Activated T-helper 1 cell treated with anti-CD3 and anti-CD28 coated beads, Interleukin-12 subunit alpha, Interleukin-12 subunit beta, Interleukin-2, Interleukin-4 antibody, amounts not matched to agents 30 ng/mL and 10 ng/mL and 1 ng/mL, durations not matched to agents 14 hours and 24 hours and 36 hours (primary cell): ENCODE data around the gene APBB3. TPM values are rescaled to one million over a fixed set of nuclear protein-coding genes. Genes with fewer than 3 reads are reported as not detected.

Experiments
- DNase-seq: peaks from one replicate; pipeline ENCODE4 v3.0.0; 2021; ENCODE audit warnings: low spot score
- H3K27ac Mint-ChIP-seq: one replicate; pipeline ENCODE4 v1.8.0; 2021; ENCODE audit warnings: mild to moderate bottlenecking, mixed read lengths
- H3K27me3 Mint-ChIP-seq: one replicate; pipeline ENCODE4 v1.8.0; 2022; ENCODE audit warnings: mild to moderate bottlenecking, moderate library complexity, mixed read lengths; ENCODE audit not compliant: insufficient read depth
- H3K36me3 Mint-ChIP-seq: one replicate; pipeline ENCODE4 v1.8.0; 2021; ENCODE audit warnings: low read depth, mixed read lengths
- H3K4me1 Mint-ChIP-seq: one replicate; pipeline ENCODE4 v1.8.0; 2021; ENCODE audit warnings: low read depth, mixed read lengths
- H3K4me3 Mint-ChIP-seq: one replicate; pipeline ENCODE4 v1.8.0; 2021; ENCODE audit warnings: mild to moderate bottlenecking, moderate library complexity, mixed read lengths
- H3K9me3 Mint-ChIP-seq: one replicate; pipeline ENCODE4 v1.8.0; 2021; ENCODE audit warnings: mixed read lengths
- intact Hi-C: fragments of 100-400 bp; cut with micrococcal nuclease; formaldehyde crosslinking; loops from one replicate; pipeline ENCODE4 v1.15.1; 2024
- total RNA-seq: library from RNA; stranded (reverse); gene quantifications from 2 replicates; pipeline ENCODE4 v1.2.3, GENCODE V29; 2022

Gene APBB3
- total RNA-seq, 1 donor from 2014 or later = 17.2 TPM

- Mint-ChIP-seq H3K4me3 (no peak overlapping the region), H3K4me1 (peaks cover 43% of the 10 kb centered on the region), H3K27ac (peak overlapping the region; percentile 82), H3K27me3 (no peaks in the 10 kb centered on the region), H3K36me3 (peaks cover 28% of the 10 kb centered on the region), H3K9me3 (no peaks in the 10 kb centered on the region)
- DNase-seq = no peak
- intact Hi-C loops = no loop called here
Measured at GRCh38 chr5:140570058-140570457, 5.7 kb upstream of the APBB3 start.

GRCh38 chr5:140569197-140569596 is 4.8 kb upstream of the APBB3 start:
- intact Hi-C loops = loop anchor here (10.0 kb wide), 1 partner anchor 1046 kb away; the partner anchor contains the start of gene DIAPH1
- Mint-ChIP-seq H3K4me3 (peak overlapping the region; percentile 73), H3K27me3 (no peaks in the 10 kb centered on the region), H3K4me1 (peaks cover 48% of the 10 kb centered on the region), H3K9me3 (no peaks in the 10 kb centered on the region), H3K27ac (peak overlapping the region; percentile 90), H3K36me3 (peaks cover 30% of the 10 kb centered on the region)
- DNase-seq = no peak

- Mint-ChIP-seq H3K27ac (peak overlapping the region; percentile 90), H3K4me3 (peak overlapping the region; percentile 73), H3K9me3 (no peaks in the 10 kb centered on the region), H3K36me3 (peaks cover 30% of the 10 kb centered on the region), H3K4me1 (peaks cover 54% of the 10 kb centered on the region), H3K27me3 (no peaks in the 10 kb centered on the region)
- no peak for DNase-seq
- intact Hi-C loops = loop anchor here (10.0 kb wide), 1 partner anchor 1046 kb away; the partner anchor contains the start of gene DIAPH1
Measured at GRCh38 chr5:140568443-140569063, 4.2 kb upstream of the APBB3 start.

- Mint-ChIP-seq H3K4me1 (peaks cover 60% of the 10 kb centered on the region), H3K36me3 (peaks cover 30% of the 10 kb centered on the region), H3K9me3 (no peaks in the 10 kb centered on the region), H3K27ac (no peak overlapping the region), H3K27me3 (no peaks in the 10 kb centered on the region), H3K4me3 (no peak overlapping the region)
- intact Hi-C loops = loop anchor here (10.0 kb wide), 1 partner anchor 1047 kb away; the partner anchor contains the start of gene DIAPH1
- DNase-seq = no peak
Measured at GRCh38 chr5:140567871-140568270, 3.5 kb upstream of the APBB3 start.

- Mint-ChIP-seq H3K27ac (peak overlapping the region; percentile 26), H3K9me3 (no peaks in the 10 kb centered on the region), H3K4me3 (peak overlapping the region; percentile 46), H3K27me3 (no peaks in the 10 kb centered on the region), H3K36me3 (peaks cover 30% of the 10 kb centered on the region), H3K4me1 (peaks cover 65% of the 10 kb centered on the region)
- DNase-seq = no peak
- intact Hi-C loops = loop anchor here (10.0 kb wide), 1 partner anchor 1048 kb away; the partner anchor contains the start of gene DIAPH1
Measured at GRCh38 chr5:140567136-140567818, 2.9 kb upstream of the APBB3 start.

GRCh38 chr5:140566665-140567064 is 2.3 kb upstream of the APBB3 start:
- H3K4me3 Mint-ChIP-seq = peak overlapping the region; percentile 46
- H3K27ac Mint-ChIP-seq = peak overlapping the region; percentile 26
- peaks cover 65% of the 10 kb centered on the region for H3K4me1 Mint-ChIP-seq
- H3K36me3 Mint-ChIP-seq = peaks cover 30% of the 10 kb centered on the region
- no peaks in the 10 kb centered on the region for H3K9me3 Mint-ChIP-seq
- no peaks in the 10 kb centered on the region for H3K27me3 Mint-ChIP-seq
- intact Hi-C loops = loop anchor here (10.0 kb wide), 1 partner anchor 1048 kb away; the partner anchor contains the start of gene DIAPH1
- no peak for DNase-seq

GRCh38 chr5:140565780-140566095 is 1.3 kb upstream of the APBB3 start:
- Mint-ChIP-seq H3K9me3 (no peaks in the 10 kb centered on the region), H3K27ac (peak overlapping the region; percentile 96), H3K27me3 (no peaks in the 10 kb centered on the region), H3K4me1 (peaks cover 65% of the 10 kb centered on the region), H3K36me3 (peaks cover 33% of the 10 kb centered on the region), H3K4me3 (peak overlapping the region; percentile 95)
- DNase-seq = no peak
- intact Hi-C loops = loop anchor here (1.0 to 10.0 kb wide), 4 partner anchors 8 to 1049 kb away; partner anchors contain the start of genes DIAPH1, PFDN1, SRA1 and ZMAT2

- Mint-ChIP-seq H3K27ac (peak overlapping the region; percentile 96), H3K9me3 (no peaks in the 10 kb centered on the region), H3K27me3 (no peaks in the 10 kb centered on the region), H3K4me1 (peaks cover 62% of the 10 kb centered on the region), H3K36me3 (peaks cover 33% of the 10 kb centered on the region), H3K4me3 (peak overlapping the region; percentile 95)
- intact Hi-C loops = loop anchor here (1.0 to 10.0 kb wide), 4 partner anchors 8 to 1050 kb away; partner anchors contain the start of genes DIAPH1, PFDN1, SRA1 and ZMAT2
- no peak for DNase-seq
Measured at GRCh38 chr5:140565024-140565779, 804 bp upstream of the APBB3 start.

GRCh38 chr5:140563596-140563995 is 802 bp downstream of the APBB3 start:
- Mint-ChIP-seq H3K36me3 (peaks cover 27% of the 10 kb centered on the region), H3K4me3 (peak overlapping the region; percentile 95), H3K27ac (peak overlapping the region; percentile 79), H3K27me3 (no peaks in the 10 kb centered on the region), H3K9me3 (no peaks in the 10 kb centered on the region), H3K4me1 (peaks cover 46% of the 10 kb centered on the region)
- DNase-seq = no peak
- intact Hi-C loops = loop anchor here (10.0 kb wide), 1 partner anchor 1051 kb away; the partner anchor contains the start of gene DIAPH1

- H3K4me1 Mint-ChIP-seq = peaks cover 46% of the 10 kb centered on the region
- intact Hi-C loops = loop anchor here (10.0 kb wide), 1 partner anchor 1053 kb away; the partner anchor contains the start of gene DIAPH1
- no peak for DNase-seq
- peaks cover 20% of the 10 kb centered on the region for H3K36me3 Mint-ChIP-seq
- H3K27me3 Mint-ChIP-seq = no peaks in the 10 kb centered on the region
- H3K9me3 Mint-ChIP-seq = no peaks in the 10 kb centered on the region
- H3K4me3 Mint-ChIP-seq = no peak overlapping the region
- no peak overlapping the region for H3K27ac Mint-ChIP-seq
Measured at GRCh38 chr5:140561753-140562523, 2.5 kb downstream of the APBB3 start.

GRCh38 chr5:140560227-140560626 is 4.2 kb downstream of the APBB3 start:
- peak overlapping the region; percentile 47 for H3K27ac Mint-ChIP-seq
- H3K9me3 Mint-ChIP-seq = no peaks in the 10 kb centered on the region
- DNase-seq = no peak
- H3K27me3 Mint-ChIP-seq = no peaks in the 10 kb centered on the region
- peaks cover 27% of the 10 kb centered on the region for H3K36me3 Mint-ChIP-seq
- intact Hi-C loops = loop anchor here (10.0 kb wide), 1 partner anchor 1055 kb away; the partner anchor contains the start of gene DIAPH1
- peaks cover 48% of the 10 kb centered on the region for H3K4me1 Mint-ChIP-seq
- no peak overlapping the region for H3K4me3 Mint-ChIP-seq

GRCh38 chr5:140558542-140558941 is 5.9 kb downstream of the APBB3 start:
- Mint-ChIP-seq H3K4me1 (peaks cover 49% of the 10 kb centered on the region), H3K27me3 (no peaks in the 10 kb centered on the region), H3K27ac (no peak overlapping the region), H3K4me3 (no peak overlapping the region), H3K36me3 (peaks cover 33% of the 10 kb centered on the region), H3K9me3 (no peaks in the 10 kb centered on the region)
- no peak for DNase-seq
- intact Hi-C loops = loop anchor here (10.0 kb wide), 1 partner anchor 304 kb away; no protein-coding TSS in a partner anchor
